HG03196 (cell line): ENCODE measurements around the gene ST3GAL3.
"Not testable (repeated sequence)": the region's sequence is repeated elsewhere in the genome, so short reads cannot be mapped to it uniquely, and the experiment has no call there.

ENCODE experiments used
- ATAC-seq: cut with Tn5 transposase; IDR thresholded peaks from one replicate; pipeline ENCODE4 v1.9.1; 2021; ENCODE audit not compliant: unreplicated experiment

The ST3GAL3 gene

DNA sequence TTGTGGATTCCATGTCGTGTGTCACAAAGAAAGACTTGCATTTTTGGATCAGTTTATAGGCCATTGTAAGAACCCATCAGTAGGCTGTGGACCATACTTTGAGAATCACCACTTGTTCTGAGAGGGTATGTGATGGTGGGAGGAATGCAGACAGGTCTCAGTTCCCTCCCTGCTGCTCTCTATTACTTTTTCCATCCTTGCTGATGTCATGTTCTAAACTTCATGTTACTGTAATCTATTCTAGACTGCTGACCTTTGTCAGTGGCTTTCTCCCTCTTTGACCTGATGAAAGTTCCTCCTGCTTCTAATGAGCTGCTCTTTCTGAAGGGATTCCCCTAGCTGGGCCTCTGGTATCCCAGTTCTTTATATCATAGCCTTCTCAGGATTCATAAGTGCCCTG is 46.1 kb downstream of the ST3GAL3 start:
- ATAC-seq: no peak

GRCh38 chr1:43754892-43755291 is 47.6 kb downstream of the ST3GAL3 start:
- ATAC-seq: no peak

- no peak for ATAC-seq
Observed at GRCh38 chr1:43757343-43758053, 50.2 kb downstream of the ST3GAL3 start.

- no peak for ATAC-seq
Observed at GRCh38 chr1:43760745-43761317, 53.5 kb downstream of the ST3GAL3 start.

DNA sequence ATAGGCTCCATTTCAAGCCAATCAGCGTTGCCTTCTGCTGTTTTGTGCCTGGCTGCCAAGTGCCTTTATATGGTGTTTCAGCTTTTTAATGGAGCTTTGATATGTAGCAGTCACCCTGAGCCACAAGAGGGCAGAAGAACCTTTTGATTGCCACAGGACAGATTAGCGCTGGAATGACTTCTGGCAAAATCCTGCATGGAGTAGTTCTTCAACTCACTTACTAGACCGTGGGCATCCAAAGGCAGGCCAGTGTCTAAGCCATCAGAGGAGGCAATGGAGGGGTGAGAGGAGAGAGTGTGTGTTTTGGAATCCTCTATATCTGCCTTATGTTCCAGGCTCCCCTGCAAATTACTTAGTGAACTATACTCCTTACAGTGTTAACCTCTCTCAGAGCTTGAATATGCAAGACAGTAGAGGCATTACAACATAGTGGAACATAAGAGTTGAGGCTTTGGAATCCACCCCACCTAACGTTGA is 56.2 kb downstream of the ST3GAL3 start:
- ATAC-seq: no peak

DNA sequence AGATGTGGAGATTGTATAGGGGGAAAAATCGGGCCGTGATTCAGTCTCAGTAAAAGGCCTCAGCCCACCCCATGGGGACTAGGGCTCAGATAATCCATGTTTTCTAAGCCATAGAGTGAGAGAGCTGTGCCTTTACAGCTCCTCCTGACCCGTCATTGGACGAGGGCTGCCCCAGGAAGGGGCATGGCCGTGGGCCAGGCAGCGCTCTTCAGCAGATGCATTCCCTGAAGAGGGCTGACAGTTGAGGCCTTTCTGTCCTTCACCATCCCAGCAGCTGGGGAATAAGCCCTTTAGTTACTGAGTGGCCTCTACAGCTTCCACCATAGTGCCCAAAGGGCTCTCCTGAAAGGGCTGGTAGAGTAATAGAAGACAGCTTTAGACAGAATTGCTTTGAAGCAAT is 57.2 kb downstream of the ST3GAL3 start:
- ATAC-seq: no peak

DNA sequence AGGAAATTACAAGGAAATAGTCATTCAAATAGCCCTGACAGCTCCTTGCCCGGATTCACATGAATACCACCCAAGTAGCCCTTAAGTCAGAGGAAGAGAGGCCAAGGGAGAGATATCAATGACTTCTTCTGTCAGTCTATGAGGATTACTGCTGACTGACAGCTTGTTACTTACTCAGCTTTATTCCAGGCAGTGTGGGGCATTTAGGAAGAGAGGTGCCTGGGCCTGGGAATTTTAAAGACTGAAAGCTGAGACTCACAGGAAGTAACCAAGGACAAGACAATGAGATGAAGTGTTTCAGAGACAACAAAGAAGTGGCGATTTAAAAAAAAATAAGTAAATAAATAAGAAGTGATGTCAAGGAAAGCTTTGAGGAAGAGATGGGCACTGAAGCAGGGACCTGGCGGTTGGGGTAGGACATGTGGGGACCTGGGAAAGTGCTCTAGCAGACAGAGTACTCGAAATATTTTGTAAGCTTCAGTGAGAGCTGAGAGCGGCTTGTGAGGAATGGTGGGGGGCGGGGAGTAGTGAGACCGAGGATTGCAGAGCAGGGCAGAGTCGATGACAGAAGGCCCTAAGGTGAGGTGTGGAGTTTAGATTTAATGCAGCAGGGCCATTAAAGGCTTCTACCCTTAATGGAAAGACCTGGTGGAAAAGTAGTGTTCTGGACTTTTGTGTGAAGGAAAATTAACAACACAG is 58.9 kb downstream of the ST3GAL3 start:
- no peak for ATAC-seq

GRCh38 chr1:43766818-43767525 is 59.6 kb downstream of the ST3GAL3 start:
- no peak for ATAC-seq

DNA sequence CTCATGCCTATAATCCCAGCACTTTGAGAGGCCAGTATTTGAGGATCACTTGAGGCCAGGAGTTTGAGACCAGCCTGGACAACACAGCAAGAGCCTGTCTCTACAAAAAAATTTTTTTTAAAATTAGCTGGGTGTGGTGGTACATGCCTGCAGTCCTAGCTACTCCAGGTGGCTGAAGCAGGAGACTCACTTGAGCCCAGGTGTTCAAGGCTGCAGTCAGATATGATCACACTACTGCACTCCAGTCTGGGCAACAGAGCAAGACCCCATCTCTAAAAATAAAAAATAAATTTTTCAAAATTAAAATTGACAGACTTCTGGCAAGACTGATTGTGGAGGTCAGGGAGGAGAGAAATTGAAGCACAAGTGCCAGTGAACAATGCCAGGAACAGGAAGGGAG is 60.8 kb downstream of the ST3GAL3 start:
- ATAC-seq: no peak

DNA sequence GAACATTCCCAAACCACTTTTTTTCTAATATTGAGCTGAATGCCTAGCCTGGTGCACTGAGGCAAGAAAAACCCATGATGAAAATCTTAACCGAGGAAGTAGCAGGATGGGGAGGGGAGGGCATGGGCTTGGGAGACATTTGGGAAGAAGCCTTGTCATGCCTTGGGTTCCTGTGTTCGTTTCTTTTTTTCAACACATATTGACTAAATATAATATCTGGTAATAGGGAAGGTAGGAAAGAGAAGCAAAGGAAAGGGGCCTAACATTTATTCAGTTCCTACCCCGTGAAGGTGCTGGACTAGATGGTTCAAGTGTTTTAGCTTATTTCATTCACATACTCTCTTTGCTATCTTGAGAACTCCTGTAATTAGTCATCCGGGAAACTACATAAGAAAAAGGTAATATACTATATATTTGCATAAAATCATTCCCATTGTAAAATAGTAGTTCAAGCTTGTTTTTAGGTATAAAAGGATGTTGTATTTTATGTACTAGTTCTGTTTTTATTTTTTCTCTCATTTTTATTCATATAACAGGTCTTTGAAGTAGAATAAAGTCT is 62.1 kb downstream of the ST3GAL3 start:
- no peak for ATAC-seq

GRCh38 chr1:43770111-43770510 is 62.8 kb downstream of the ST3GAL3 start:
- ATAC-seq: no peak

- no peak for ATAC-seq
Observed at GRCh38 chr1:43772978-43773377, 65.6 kb downstream of the ST3GAL3 start.

- ATAC-seq: no peak
Observed at GRCh38 chr1:43773821-43774220, 66.5 kb downstream of the ST3GAL3 start.

DNA sequence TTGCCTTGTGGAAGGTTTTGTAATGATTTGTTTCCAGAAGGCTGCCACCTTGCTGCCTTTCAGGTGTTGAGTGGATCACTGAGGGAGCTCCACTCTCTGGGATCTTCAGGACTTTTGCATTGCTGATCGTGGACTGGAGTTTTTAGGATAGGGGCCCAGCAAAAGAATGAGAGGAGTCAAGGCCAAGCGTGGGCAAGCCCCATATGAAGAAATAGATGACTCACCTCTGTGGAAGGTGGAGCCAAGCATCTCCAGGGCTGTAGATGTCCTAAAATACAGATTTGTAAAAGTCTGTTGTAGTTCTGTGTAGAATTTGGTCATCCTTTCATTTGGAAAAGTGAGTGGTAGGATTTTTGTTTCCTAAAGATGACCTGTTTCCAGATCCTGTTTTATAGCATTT is 67.0 kb downstream of the ST3GAL3 start:
- no peak for ATAC-seq

GRCh38 chr1:43776043-43776761 is 68.9 kb downstream of the ST3GAL3 start:
- no peak for ATAC-seq

- ATAC-seq: not testable (repeated sequence)
Observed at GRCh38 chr1:43777916-43778315, 70.6 kb downstream of the ST3GAL3 start.

DNA sequence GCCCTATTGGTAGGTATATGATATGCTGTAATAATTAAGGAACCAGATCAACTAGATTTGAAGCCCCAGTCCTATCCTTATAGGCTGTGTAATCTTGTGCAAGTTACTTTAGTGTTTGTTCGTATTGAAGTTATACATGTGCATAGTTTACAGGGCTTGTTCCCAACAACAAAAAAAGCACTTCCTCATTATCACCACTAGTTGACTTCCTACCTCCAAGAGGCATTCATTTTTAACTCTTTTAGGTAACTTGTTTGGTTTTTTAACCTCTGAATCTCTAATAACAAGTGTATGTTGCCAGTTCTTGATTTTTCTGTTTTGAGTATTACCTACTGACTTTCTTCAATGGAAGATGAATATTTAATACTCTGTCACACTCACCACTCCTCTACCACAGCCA is 71.9 kb downstream of the ST3GAL3 start:
- ATAC-seq: no peak

- no peak for ATAC-seq
Observed at GRCh38 chr1:43779805-43780403, 72.6 kb downstream of the ST3GAL3 start.

GRCh38 chr1:43781574-43781973 is 74.2 kb downstream of the ST3GAL3 start:
- ATAC-seq: no peak

DNA sequence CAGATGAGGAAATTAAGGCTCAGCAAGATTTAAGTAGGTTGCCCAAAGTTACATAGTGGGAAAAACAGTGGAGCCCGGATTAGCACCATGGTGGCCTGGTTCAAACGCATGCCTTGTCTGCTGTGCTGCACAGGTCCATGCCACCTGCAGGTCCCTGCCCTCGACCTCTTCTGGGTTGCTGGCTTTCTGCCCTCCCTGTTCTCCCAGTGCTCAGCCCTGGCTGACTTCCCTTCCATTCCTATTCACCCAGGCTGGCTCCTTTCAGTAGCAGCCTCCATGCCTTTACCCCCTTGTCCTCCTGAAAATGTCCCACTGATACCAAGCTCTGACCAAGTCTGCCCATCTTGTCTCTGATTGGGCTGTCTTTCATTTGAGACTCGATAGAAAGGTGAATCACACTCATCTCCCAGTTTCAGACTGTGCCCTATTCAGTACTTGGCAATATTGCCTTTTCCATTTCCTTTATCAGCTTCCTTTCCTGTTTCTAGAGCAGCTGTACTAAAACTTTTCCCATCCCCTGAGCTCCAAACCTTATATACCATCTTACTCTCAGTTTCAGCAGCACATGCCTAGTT is 75.8 kb downstream of the ST3GAL3 start:
- no peak for ATAC-seq
